ENCODE data around the gene UBE2G1. TPM values are rescaled to one million over a fixed set of nuclear protein-coding genes. Genes with fewer than 3 reads are reported as not detected.
A peak's percentile ranks its signal among the peaks of the same experiment; 100 is the strongest.

UBE2G1 gene
- polyA plus RNA-seq, 2 of the 4 experiments (the other 2 are of a cell fraction), result 86.2 to 117 TPM

GRCh38 chr17:4324463-4324862, 42.0 kb downstream of the UBE2G1 start (continued):
- TF ChIP-seq CHD2 (IDR thresholded peaks at IDR 0.05; ENCODE audit: low read length, partially characterized antibody) (no peak), JUNB (IDR thresholded peaks at IDR 0.05) (no peak), EHMT2 (IDR thresholded peaks at IDR 0.05; ENCODE audit: low read depth) (no peak), NPAS2 (CRISPR knock-in tag; IDR thresholded peaks at IDR 0.05; ENCODE audit: borderline replicate concordance) (no peak)

GRCh38 chr17:4319221-4319620, 47.3 kb downstream of the UBE2G1 start:
- Histone ChIP-seq H3K4me1 (peaks cover 22% of the 10 kb centered on the region), H3K4me3 (no peak overlapping the region), H3K9me3 (no peaks in the 10 kb centered on the region), H3K4me2 (no peak overlapping the region), H3K27ac (no peak overlapping the region)
- POLR2A ChIA-PET, result no interaction called here
- DNase-seq (ENCODE audit: low read depth in 1 of 2, low spot score in 1 of 2) (no peak), ATAC-seq (no peak), FAIRE-seq (no peak)
- WGBS (ENCODE audit: missing lambda C conversion rate), result 95% methylated on average over 4 of the region's 4 CpGs
- TF ChIP-seq JUN (IDR thresholded peaks at IDR 0.05) (no peak), EP300 (IDR thresholded peaks at IDR 0.05) (no peak)
- CTCF ChIA-PET, result interaction anchor here (0.8 to 1.4 kb wide), 5 partner anchors 11 to 102 kb away, joined by 3 to 4 read pairs (median 3); no protein-coding TSS in a partner anchor

- WGBS (ENCODE audit: missing lambda C conversion rate), result 67% methylated on average over 3 of the region's 3 CpGs
- H3K4me3 ChIP-seq, result no peak overlapping the region
- ChIA-PET CTCF (interaction anchor here (1.0 to 1.7 kb wide), 4 partner anchors 11 to 23 kb away, joined by 3 to 6 read pairs (median 4); no protein-coding TSS in a partner anchor), POLR2A (no interaction called here)
- H3K4me2 ChIP-seq, result peak overlapping the region; percentile 16; the same call in 1 of the 3 replicates
- ATAC-seq, result 0 out of 6 replicates have a peak, but pooled peaks of 1 of the 2 experiments have one; percentile 24
- DNase-seq (ENCODE audit: low read depth in 1 of 2, low spot score in 1 of 2), result no peak
- no peak overlapping the region for H3K27ac ChIP-seq
- H3K4me1 ChIP-seq, result peaks cover 28% of the 10 kb centered on the region
- H3K9me3 ChIP-seq, result no peaks in the 10 kb centered on the region
- TF ChIP-seq RCOR1 (IDR thresholded peaks at IDR 0.05; ENCODE audit: low read depth, low read length) (no peak), HMGXB4 (CRISPR knock-in tag; IDR thresholded peaks at IDR 0.05; ENCODE audit: borderline replicate concordance) (no peak), TFCP2L1 (CRISPR knock-in tag; IDR thresholded peaks at IDR 0.05) (no peak), JUNB (IDR thresholded peaks at IDR 0.05) (no peak), PHF8 (IDR thresholded peaks at IDR 0.05; ENCODE audit: borderline replicate concordance, low read depth) (no peak), RFX5 (IDR thresholded peaks at IDR 0.05) (no peak), FOXS1 (CRISPR knock-in tag; IDR thresholded peaks at IDR 0.05) (no peak), EHF (CRISPR knock-in tag; IDR thresholded peaks at IDR 0.05) (no peak)
- no peak for FAIRE-seq
Measured at GRCh38 chr17:4318596-4318995, 47.9 kb downstream of the UBE2G1 start.

- ATAC-seq, result no peak
- Histone ChIP-seq H3K4me3 (no peak overlapping the region), H3K4me1 (peaks cover 29% of the 10 kb centered on the region), H3K27ac (no peak overlapping the region), H3K9me3 (no peaks in the 10 kb centered on the region), H3K4me2 (peak overlapping the region; percentile 16; the same call in 1 of the 3 replicates)
- no peak for FAIRE-seq
- no peak for DNase-seq (ENCODE audit: low read depth in 1 of 2, low spot score in 1 of 2)
- 83% methylated on average over 5 of the region's 5 CpGs for WGBS (ENCODE audit: missing lambda C conversion rate)
- POLR2A ChIA-PET, result no interaction called here
- CTCF ChIA-PET, result interaction anchor here (0.7 to 1.7 kb wide), 4 partner anchors 13 to 23 kb away, joined by 3 to 6 read pairs (median 4); no protein-coding TSS in a partner anchor
- TF ChIP-seq NR3C1 (IDR thresholded peaks at IDR 0.05) (no peak), KDM5A (IDR thresholded peaks at IDR 0.05) (no peak), MYC (IDR thresholded peaks at IDR 0.05; ENCODE audit: borderline replicate concordance, low read length) (no peak), EP300 (IDR thresholded peaks at IDR 0.05) (no peak), TP53 (CRISPR knock-in tag; IDR thresholded peaks at IDR 0.05) (no peak), BHLHE40 (IDR thresholded peaks at IDR 0.05; ENCODE audit: low read depth, low read length) (no peak), HDAC2 (IDR thresholded peaks at IDR 0.05) (no peak), ELK1 (IDR thresholded peaks at IDR 0.05; ENCODE audit: low read depth, low read length) (no peak), JUNB (IDR thresholded peaks at IDR 0.05) (no peak), ESRRA (IDR thresholded peaks at IDR 0.05; ENCODE audit: borderline replicate concordance, low read length) (no peak), HMGXB4 (CRISPR knock-in tag; IDR thresholded peaks at IDR 0.05; ENCODE audit: borderline replicate concordance) (no peak), RFX5 (IDR thresholded peaks at IDR 0.05) (no peak), HOXA7 (CRISPR knock-in tag; IDR thresholded peaks at IDR 0.05) (no peak), SREBF2 (IDR thresholded peaks at IDR 0.05) (no peak), FOSB (CRISPR knock-in tag; IDR thresholded peaks at IDR 0.05) (no peak), HES2 (IDR thresholded peaks at IDR 0.05) (no peak), FOSL2 (IDR thresholded peaks at IDR 0.05) (no peak), FOSL2 (CRISPR knock-in tag; IDR thresholded peaks at IDR 0.05) (no peak)
Measured at GRCh38 chr17:4318186-4318585, 48.3 kb downstream of the UBE2G1 start.
